CD4-positive, alpha-beta memory T cell (primary cell): ENCODE measurements around the gene LIN7A. TPM values are rescaled to one million over a fixed set of nuclear protein-coding genes. Genes with fewer than 3 reads are reported as not detected.

Experiments used
- CTCF ChIA-PET: fragments of 350-600 bp; sonication (Branson Sonifier 250); formaldehyde crosslinking; loops from one replicate; lab custom pipeline; 2021; ENCODE audit warnings: inconsistent platforms; ENCODE audit not compliant: partially characterized antibody; lab: Charles Lee
- POLR2A ChIA-PET: fragments of 350-600 bp; sonication (Branson Sonifier 250); formaldehyde crosslinking; loops from one replicate; lab custom pipeline; 2021; ENCODE audit not compliant: partially characterized antibody; lab: Charles Lee
- DNase-seq, 5 donors: peaks; one replicate each; pipeline versions ENCODE4 v3.0.0 to v3.0.0-alpha.2; 2020 to 2022; ENCODE audit warnings: mixed read lengths in 1 of 5
- H3K27ac ChIP-seq: one replicate; pipeline ENCODE4 v1.7.0; 2013; ENCODE audit warnings: low read depth, low read length
- H3K27me3 ChIP-seq: 2 replicates; pipeline ENCODE4 v1.7.0; 2013; ENCODE audit warnings: mild to moderate bottlenecking, low read length, moderate library complexity; ENCODE audit not compliant: insufficient read depth
- H3K36me3 ChIP-seq: 2 replicates; pipeline ENCODE4 v1.7.0; 2013; ENCODE audit warnings: mild to moderate bottlenecking, low read length, moderate library complexity; ENCODE audit not compliant: insufficient read depth
- H3K4me1 ChIP-seq: 2 replicates; pipeline ENCODE4 v1.7.0; 2013; ENCODE audit warnings: mild to moderate bottlenecking, low read length, moderate library complexity; ENCODE audit not compliant: insufficient read depth
- H3K4me3 ChIP-seq, 2 donors: one replicate each; pipeline ENCODE4 v1.7.0; 2013; ENCODE audit warnings: low read length in 2 of 2, mild to moderate bottlenecking in 1 of 2
- H3K9me3 ChIP-seq, 2 donors: one replicate each; pipeline ENCODE4 v1.7.0; 2013; ENCODE audit warnings: low read length in 2 of 2, control low read depth in 1 of 2; ENCODE audit not compliant: control insufficient read depth in 1 of 2
- H3K27ac Mint-ChIP-seq, 7 donors: one replicate each; pipeline ENCODE4 v1.8.0; 2020 to 2021; ENCODE audit warnings: mixed read lengths in 7 of 7, mild to moderate bottlenecking in 6 of 7, inconsistent platforms in 3 of 7, moderate library complexity in 3 of 7
- H3K27me3 Mint-ChIP-seq, 2 donors: one replicate each; pipeline ENCODE4 v1.8.0; 2020 to 2021; ENCODE audit warnings: mixed read lengths in 2 of 2
- H3K36me3 Mint-ChIP-seq, 2 donors: one replicate each; pipeline ENCODE4 v1.8.0; 2020 to 2021; ENCODE audit warnings: mixed read lengths in 2 of 2, inconsistent platforms in 1 of 2, mild to moderate bottlenecking in 1 of 2
- H3K4me1 Mint-ChIP-seq, 4 donors: one replicate each; pipeline ENCODE4 v1.8.0; 2020 to 2021; ENCODE audit warnings: mixed read lengths in 4 of 4, mild to moderate bottlenecking in 1 of 4
- H3K4me3 Mint-ChIP-seq, 8 donors: one replicate each; pipeline ENCODE4 v1.8.0; 2020 to 2021; ENCODE audit warnings: mixed read lengths in 8 of 8, mild to moderate bottlenecking in 7 of 8, moderate library complexity in 6 of 8, inconsistent platforms in 3 of 8
- H3K9me3 Mint-ChIP-seq, 8 donors: one replicate each; pipeline ENCODE4 v1.8.0; 2020 to 2021; ENCODE audit warnings: mixed read lengths in 8 of 8, mild to moderate bottlenecking in 5 of 8, inconsistent platforms in 3 of 8, moderate library complexity in 1 of 8
- intact Hi-C: fragments of 100-400 bp; cut with micrococcal nuclease; formaldehyde crosslinking; loops from one replicate; pipeline ENCODE4 v1.15.1; 2023
- polyA plus RNA-seq, 2 donors: library from polyadenylated mRNA; unstranded; fragments of 300-500 nt; fragmentation: Illumina TruSeq; gene quantifications; one replicate each; pipeline ENCODE4 v1.2.3, GENCODE V29; 2021
- total RNA-seq, 2 experiments: library from RNA; stranded (reverse); gene quantifications; one replicate each; pipeline ENCODE4 v1.2.3, GENCODE V29; 2021

Gene LIN7A
- total and polyA plus RNA-seq, 4 experiments from 2014 or later, result not detected

GRCh38 chr12:80776706-80777105 is 161.0 kb downstream of the LIN7A start:
- Histone ChIP-seq H3K4me3 (no peak overlapping the region), H3K27ac (no peak overlapping the region), H3K9me3 (no peaks in the 10 kb centered on the region), H3K36me3 (no peaks in the 10 kb centered on the region), H3K27me3 (no peaks in the 10 kb centered on the region), H3K4me1 (no peaks in the 10 kb centered on the region)
- peaks cover 3 to 14% (median 11%) of the 10 kb centered on the region in 8 donors for H3K9me3 Mint-ChIP-seq
- H3K4me3 Mint-ChIP-seq, result no peak overlapping the region
- POLR2A ChIA-PET, result no interaction called here
- H3K4me1 Mint-ChIP-seq, result no peaks in the 10 kb centered on the region
- no peaks in the 10 kb centered on the region for H3K27me3 Mint-ChIP-seq
- no peaks in the 10 kb centered on the region for H3K36me3 Mint-ChIP-seq
- intact Hi-C loops, result no loop called here
- DNase-seq, result no peak
- H3K27ac Mint-ChIP-seq, result no peak overlapping the region
- CTCF ChIA-PET, result no interaction called here

- Histone ChIP-seq H3K36me3 (no peaks in the 10 kb centered on the region), H3K4me1 (no peaks in the 10 kb centered on the region), H3K27me3 (no peaks in the 10 kb centered on the region), H3K4me3 (no peak overlapping the region), H3K9me3 (no peaks in the 10 kb centered on the region), H3K27ac (no peak overlapping the region)
- H3K9me3 Mint-ChIP-seq, result peaks cover 3 to 17% (median 5%) of the 10 kb centered on the region in 8 donors
- no peak overlapping the region for H3K27ac Mint-ChIP-seq
- H3K36me3 Mint-ChIP-seq, result no peaks in the 10 kb centered on the region
- no peaks in the 10 kb centered on the region for H3K4me1 Mint-ChIP-seq
- H3K4me3 Mint-ChIP-seq, result no peak overlapping the region
- intact Hi-C loops, result no loop called here
- H3K27me3 Mint-ChIP-seq, result no peaks in the 10 kb centered on the region
- no peak for DNase-seq
- POLR2A ChIA-PET, result no interaction called here
- CTCF ChIA-PET, result no interaction called here
These were observed 166.8 kb downstream of the LIN7A start for GRCh38 chr12:80770958-80771357.

- no peaks in the 10 kb centered on the region for H3K9me3 ChIP-seq
- H3K27me3 Mint-ChIP-seq, result no peaks in the 10 kb centered on the region
- H3K4me1 Mint-ChIP-seq, result no peaks in the 10 kb centered on the region
- H3K36me3 Mint-ChIP-seq, result no peaks in the 10 kb centered on the region
- no peak overlapping the region for H3K4me3 Mint-ChIP-seq
- no peak overlapping the region for H3K27ac ChIP-seq
- intact Hi-C loops, result no loop called here
- H3K27me3 ChIP-seq, result no peaks in the 10 kb centered on the region
- ChIA-PET CTCF (no interaction called here), POLR2A (no interaction called here)
- H3K36me3 ChIP-seq, result no peaks in the 10 kb centered on the region
- H3K27ac Mint-ChIP-seq, result no peak overlapping the region
- peaks cover 0 to 17% (median 5%) of the 10 kb centered on the region in 8 donors for H3K9me3 Mint-ChIP-seq
- no peaks in the 10 kb centered on the region for H3K4me1 ChIP-seq
- no peak for DNase-seq
- H3K4me3 ChIP-seq, result no peak overlapping the region
These were observed 168.1 kb downstream of the LIN7A start for GRCh38 chr12:80769553-80770140.

- Histone ChIP-seq H3K4me3 (no peak overlapping the region), H3K27ac (no peak overlapping the region), H3K36me3 (no peaks in the 10 kb centered on the region), H3K9me3 (no peaks in the 10 kb centered on the region), H3K4me1 (no peaks in the 10 kb centered on the region), H3K27me3 (no peaks in the 10 kb centered on the region)
- DNase-seq, result no peak
- Mint-ChIP-seq H3K36me3 (no peaks in the 10 kb centered on the region), H3K27ac (no peak overlapping the region), H3K27me3 (no peaks in the 10 kb centered on the region), H3K4me3 (no peak overlapping the region), H3K9me3 (peaks cover 0 to 11% (median 4%) of the 10 kb centered on the region in 8 donors), H3K4me1 (no peaks in the 10 kb centered on the region)
- POLR2A ChIA-PET, result no interaction called here
- intact Hi-C loops, result no loop called here
- CTCF ChIA-PET, result no interaction called here
These were observed 170.8 kb downstream of the LIN7A start for GRCh38 chr12:80766897-80767296.

- H3K4me1 Mint-ChIP-seq, result no peaks in the 10 kb centered on the region
- H3K4me3 Mint-ChIP-seq, result no peak overlapping the region
- H3K36me3 ChIP-seq, result no peaks in the 10 kb centered on the region
- no peaks in the 10 kb centered on the region for H3K27me3 Mint-ChIP-seq
- no peak overlapping the region for H3K4me3 ChIP-seq
- no peaks in the 10 kb centered on the region for H3K9me3 ChIP-seq
- no peak overlapping the region for H3K27ac Mint-ChIP-seq
- H3K27me3 ChIP-seq, result no peaks in the 10 kb centered on the region
- peaks cover 0 to 7% (median 4%) of the 10 kb centered on the region in 8 donors for H3K9me3 Mint-ChIP-seq
- ChIA-PET POLR2A (no interaction called here), CTCF (no interaction called here)
- H3K36me3 Mint-ChIP-seq, result no peaks in the 10 kb centered on the region
- DNase-seq, result no peak
- no peaks in the 10 kb centered on the region for H3K4me1 ChIP-seq
- intact Hi-C loops, result no loop called here
- H3K27ac ChIP-seq, result no peak overlapping the region
These were observed 171.5 kb downstream of the LIN7A start for GRCh38 chr12:80766210-80766609.

GRCh38 chr12:80763874-80764273 is 173.9 kb downstream of the LIN7A start:
- Mint-ChIP-seq H3K27ac (no peak overlapping the region), H3K27me3 (no peaks in the 10 kb centered on the region), H3K9me3 (peaks cover 0 to 7% (median under 1%) of the 10 kb centered on the region in 8 donors), H3K36me3 (no peaks in the 10 kb centered on the region), H3K4me1 (no peaks in the 10 kb centered on the region), H3K4me3 (no peak overlapping the region)
- ChIA-PET CTCF (no interaction called here), POLR2A (no interaction called here)
- DNase-seq, result no peak
- Histone ChIP-seq H3K4me3 (no peak overlapping the region), H3K36me3 (no peaks in the 10 kb centered on the region), H3K4me1 (no peaks in the 10 kb centered on the region), H3K27me3 (no peaks in the 10 kb centered on the region), H3K27ac (no peak overlapping the region), H3K9me3 (no peaks in the 10 kb centered on the region)
- intact Hi-C loops, result no loop called here

- H3K4me3 Mint-ChIP-seq, result no peak overlapping the region
These were observed 175.9 kb downstream of the LIN7A start for GRCh38 chr12:80761838-80762237.

More at GRCh38 chr12:80761838-80762237, 175.9 kb downstream of the LIN7A start:
- CTCF ChIA-PET, result no interaction called here
- Histone ChIP-seq H3K27me3 (no peaks in the 10 kb centered on the region), H3K9me3 (no peaks in the 10 kb centered on the region), H3K4me3 (no peak overlapping the region), H3K4me1 (no peaks in the 10 kb centered on the region), H3K27ac (no peak overlapping the region), H3K36me3 (no peaks in the 10 kb centered on the region)
- intact Hi-C loops, result no loop called here
- H3K36me3 Mint-ChIP-seq, result no peaks in the 10 kb centered on the region
- H3K4me1 Mint-ChIP-seq, result no peaks in the 10 kb centered on the region
- H3K27ac Mint-ChIP-seq, result no peak overlapping the region
- POLR2A ChIA-PET, result no interaction called here
- H3K9me3 Mint-ChIP-seq, result peaks cover 0 to 7% (median 0%) of the 10 kb centered on the region in 8 donors
- DNase-seq, result no peak
- no peaks in the 10 kb centered on the region for H3K27me3 Mint-ChIP-seq
